K562 (cell line): ENCODE data around the gene CXCL17. TPM values are rescaled to one million over a fixed set of nuclear protein-coding genes. Genes with fewer than 3 reads are reported as not detected.

Experiments
- ATAC-seq: fragments of 200-7000 bp; cut with Tn5 transposase; 3 replicates; pipeline ENCODE4 v1.9.1; 2020; ENCODE audit warnings: moderate library complexity
- BruUV-seq: library from RNA; stranded (reverse); fragments of 400-500 nt; replicated peaks from 2 replicates; lab custom pipeline; 2021; lab: Mats Ljungman, UMichigan
- CTCF ChIA-PET: fragments of 300-600 bp; formaldehyde crosslinking; extraction: SDS; loops from one replicate; lab custom pipeline; 2021; ENCODE audit warnings: low intra/inter-chr PET ratio; lab: Yijun Ruan, JAX
- POLR2A ChIA-PET: fragments of 300-600, 350-650 bp; sonication (Branson Sonifier 250); formaldehyde crosslinking; extraction: SDS; loops from one replicate; lab custom pipeline; 2021; ENCODE audit warnings: antibody characterized with exemption, inconsistent platforms; lab: Yijun Ruan, JAX
- DNase-seq, 4 experiments: peaks; one replicate each; pipeline versions ENCODE4 v3.0.0 to v3.0.0-alpha.2; 2011 to 2018; ENCODE audit warnings: low spot score in 3 of 4, mixed read lengths in 3 of 4; ENCODE audit errors: extremely low read depth in 1 of 4
- FAIRE-seq: peaks from 2 replicates; lab custom pipeline; 2011; peaks lifted over from hg19 to GRCh38; lab: Jason Lieb, UNC
- H2AFZ ChIP-seq: 2 replicates; pipeline ENCODE4 v1.6.0; 2011; ENCODE audit warnings: low read depth, low read length, control low read depth, inconsistent platforms
- H3K27ac ChIP-seq: fragments of 200-600 bp; 3 replicates; pipeline ENCODE4 v1.8.0; 2011; ENCODE audit warnings: low read depth, mild to moderate bottlenecking, control low read depth, inconsistent platforms, low read length, moderate library complexity, mixed read lengths; ENCODE audit errors: extremely low read depth
- H3K27me3 ChIP-seq, 2 experiments: fragments of 300-600 bp in 1 of 2; 2 replicates in 1 of 2; 3 replicates in 1 of 2; pipeline versions ENCODE4 v1.6.0 to v1.8.0; 2011; ENCODE audit warnings: inconsistent platforms in 2 of 2, low read length in 2 of 2, mild to moderate bottlenecking in 1 of 2, mixed read lengths in 1 of 2, moderate library complexity in 1 of 2; ENCODE audit not compliant: control insufficient read depth in 2 of 2, insufficient read depth in 2 of 2
- H3K36me3 ChIP-seq: fragments of 300-600 bp; 3 replicates; pipeline ENCODE4 v1.8.0; 2011; ENCODE audit warnings: mild to moderate bottlenecking, low read length, inconsistent platforms; ENCODE audit not compliant: control insufficient read depth, insufficient read depth
- H3K4me1 ChIP-seq, 2 experiments: fragments of 200-600 bp in 1 of 2; replicated peaks in 1 of 2; 2 replicates in 1 of 2; 3 replicates in 1 of 2; pipeline versions ENCODE4 v1.5.1 to v1.8.0; 2011; ENCODE audit warnings: inconsistent platforms in 2 of 2, low read length in 2 of 2, mild to moderate bottlenecking in 1 of 2, mixed read lengths in 1 of 2, moderate library complexity in 1 of 2; ENCODE audit not compliant: control insufficient read depth in 2 of 2, insufficient read depth in 2 of 2
- H3K4me2 ChIP-seq: 2 replicates; pipeline ENCODE4 v1.6.1; 2011; ENCODE audit warnings: low read length, control low read depth, inconsistent platforms, mixed read lengths; ENCODE audit not compliant: insufficient read depth
- H3K4me3 ChIP-seq: fragments of 200-600 bp; sonication (generic), shearing (Covaris generic); 2 replicates; pipeline ENCODE4 v1.5.1; 2016; ENCODE audit warnings: control low read depth, inconsistent platforms
- H3K79me2 ChIP-seq: fragments of 200-600 bp; 3 replicates; pipeline ENCODE4 v1.8.0; 2011; ENCODE audit warnings: low read length, inconsistent platforms; ENCODE audit not compliant: control insufficient read depth, insufficient read depth
- H3K9ac ChIP-seq, 2 experiments: 2 replicates each; pipeline versions ENCODE4 v1.6.0 to v1.6.1; 2011; ENCODE audit warnings: low read depth in 2 of 2, low read length in 2 of 2, control low read depth in 1 of 2, inconsistent platforms in 1 of 2, mild to moderate bottlenecking in 1 of 2, mixed read lengths in 1 of 2; ENCODE audit not compliant: insufficient read depth in 1 of 2
- H3K9me1 ChIP-seq: one replicate; pipeline ENCODE4 v1.6.0; 2011; ENCODE audit warnings: inconsistent platforms, mild to moderate bottlenecking, low read length, moderate library complexity; ENCODE audit not compliant: control insufficient read depth, insufficient read depth
- H3K9me3 ChIP-seq: replicated peaks from 2 replicates; pipeline ENCODE4 v1.5.1; 2011; ENCODE audit warnings: low read depth, low read length, inconsistent platforms; ENCODE audit not compliant: control insufficient read depth, insufficient read depth
- H4K20me1 ChIP-seq: replicated peaks from 2 replicates; pipeline ENCODE4 v1.6.1; 2011; ENCODE audit warnings: low read length, inconsistent platforms, mixed read lengths; ENCODE audit not compliant: control insufficient read depth, insufficient read depth
- EP400 ChIP-seq: fragments of 450-650 bp; IDR thresholded peaks from 2 replicates; pipeline ENCODE4 v1.6.1; 2017; ENCODE audit warnings: antibody characterized with exemption, mild to moderate bottlenecking, moderate library complexity
- EWSR1 ChIP-seq: fragments of 450-650 bp; IDR thresholded peaks from 2 replicates; pipeline ENCODE4 v1.6.1; 2018; ENCODE audit warnings: borderline replicate concordance, mild to moderate bottlenecking, low read depth, moderate library complexity; ENCODE audit not compliant: partially characterized antibody
- MAFG ChIP-seq: fragments of 450-650 bp; conservative IDR thresholded peaks from 2 replicates; pipeline ENCODE4 v1.6.1; 2016; ENCODE audit warnings: missing genetic modification characterization, missing compliant biosample characterization
- MTF1 ChIP-seq: fragments of 250-450 bp; sonication (Bioruptor Pico); IDR thresholded peaks from 2 replicates; pipeline ENCODE4 v1.9.0; 2021; ENCODE audit warnings: moderate library complexity, mild to moderate bottlenecking, inconsistent platforms, borderline replicate concordance
- PHB ChIP-seq: fragments of 250-450 bp; sonication (Bioruptor Pico); IDR thresholded peaks from 2 replicates; pipeline ENCODE4 v1.5.0; 2021
- ZC3H4 ChIP-seq: sonication (generic); formaldehyde crosslinking; IDR thresholded peaks from 2 replicates; pipeline ENCODE4 v1.9.0; 2021; ENCODE audit warnings: missing genetic modification reagents, borderline replicate concordance
- WGBS: fragments of 100-300 bp; shearing (Covaris generic); methylation state at CpG from one replicate; pipeline ENCODE4 v1.1.6; 2016; ENCODE audit warnings: low coverage, mixed read lengths; ENCODE audit not compliant: insufficient coverage; ENCODE audit errors: missing lambda C conversion rate; 5-methylcytosine and 5-hydroxymethylcytosine counted together
- in situ Hi-C: fragments of 300-500 bp; cut with MboI; formaldehyde crosslinking; loops from 4 replicates; pipeline ENCODE4 v1.15.0; 2018; ENCODE audit warnings: inconsistent platforms, mixed read lengths
- intact Hi-C: fragments of 100-400 bp; cut with micrococcal nuclease; formaldehyde crosslinking; loops from 2 replicates; pipeline ENCODE4 v1.14.2; 2022
- polyA plus RNA-seq, 8 experiments: library from polyadenylated mRNA; depleted of rRNA in 4 of 8; stranded (reverse) in 5 of 8; unstranded in 3 of 8; fragments of >200 nt; fragmentation: Nextera tagmentation in 2 of 8; fragmentation: Illumina TruSeq in 1 of 8; extraction: Ambion mirVana in 2 of 8; extraction: Trizol in 1 of 8; gene quantifications; 2 replicates each; pipeline versions ENCODE4 v1.2.1 to v1.2.3, GENCODE V29; 2011 to 2014; ENCODE audit warnings: inconsistent platforms in 1 of 8, missing spikeins in 1 of 8
- total RNA-seq, 7 experiments: library from RNA; depleted of rRNA in 6 of 7; stranded (reverse); fragments of >200 nt in 6 of 7; fragmentation: Illumina TruSeq in 2 of 7; extraction: Trizol in 2 of 7; gene quantifications; 2 replicates each; pipeline versions ENCODE4 v1.2.1 to v1.2.3, GENCODE V29; 2011 to 2021; ENCODE audit warnings: low replicate concordance in 1 of 7
- TF ChIP-seq, protein P1 (sequence below): sonication (generic); formaldehyde crosslinking; IDR thresholded peaks from 2 replicates; pipeline ENCODE4 v1.8.0; 2023; ENCODE audit warnings: mild to moderate bottlenecking, missing genetic modification reagents
- TF ChIP-seq, protein P2 (sequence below): fragments of 450-650 bp; IDR thresholded peaks from 2 replicates; pipeline ENCODE4 v1.6.1; 2016; ENCODE audit warnings: mild to moderate bottlenecking, moderate library complexity

The CXCL17 gene
- total and polyA plus RNA-seq, 9 of the 15 experiments (the other 6 are each of a cell fraction or from before 2014, with no cell fraction given) = 0.10 to 0.15 TPM; not detected in 7

DNA sequence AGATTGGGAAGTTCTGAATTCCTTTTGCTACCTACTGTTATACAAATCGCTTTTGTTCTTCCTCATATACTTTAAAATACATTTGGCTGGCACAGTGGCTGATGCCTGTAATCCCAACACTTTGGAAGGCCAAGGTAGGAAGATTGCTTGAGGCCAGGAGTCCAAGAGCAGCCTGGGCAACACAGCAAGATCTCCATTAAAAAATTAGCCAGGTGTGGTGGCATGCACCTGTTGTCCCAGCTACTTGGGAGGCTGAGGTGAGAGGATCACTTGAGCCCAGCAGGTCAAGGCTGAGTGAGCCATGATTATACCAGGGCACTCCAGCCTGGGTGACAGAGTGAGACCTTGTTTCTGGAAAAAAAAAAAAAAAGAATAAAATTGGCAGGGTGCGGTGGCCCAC lies 34.4 kb upstream of the CXCL17 start:
- H3K36me3 ChIP-seq = no peaks in the 10 kb centered on the region
- FAIRE-seq (no peak), ATAC-seq (no peak), DNase-seq (no peak)
- ChIA-PET POLR2A (no interaction called here), CTCF (no interaction called here)
- 11% methylated on average over 2 of the region's 2 CpGs for whole genome bisulfite sequencing
- intact Hi-C loops (no loop called here), in situ Hi-C loops (no loop called here)
- H3K9me1 ChIP-seq = no peaks in the 10 kb centered on the region
- BruUV-seq = no TSS peak
- H3K27ac ChIP-seq = no peak overlapping the region
- H3K4me1 ChIP-seq = no peaks in the 10 kb centered on the region
- no peak overlapping the region for H3K4me2 ChIP-seq
- H4K20me1 ChIP-seq = no peaks in the 10 kb centered on the region
- no peak overlapping the region for H2AFZ ChIP-seq
- H3K27me3 ChIP-seq = peaks cover 3 to 5% of the 10 kb centered on the region in 2 experiments; a peak in 2 of 5 replicates
- H3K9me3 ChIP-seq = no peaks in the 10 kb centered on the region
- no peaks in the 10 kb centered on the region for H3K79me2 ChIP-seq
- no peak overlapping the region for H3K9ac ChIP-seq
- H3K4me3 ChIP-seq = no peak overlapping the region
- TF ChIP-seq EP400 (no peak), EWSR1 (no peak), PHB (CRISPR knock-in tag) (no peak), MAFG (no peak), MTF1 (CRISPR knock-in tag) (no peak), ZC3H4 (CRISPR knock-in tag) (no peak)
- TF ChIP-seq, protein P1, sequence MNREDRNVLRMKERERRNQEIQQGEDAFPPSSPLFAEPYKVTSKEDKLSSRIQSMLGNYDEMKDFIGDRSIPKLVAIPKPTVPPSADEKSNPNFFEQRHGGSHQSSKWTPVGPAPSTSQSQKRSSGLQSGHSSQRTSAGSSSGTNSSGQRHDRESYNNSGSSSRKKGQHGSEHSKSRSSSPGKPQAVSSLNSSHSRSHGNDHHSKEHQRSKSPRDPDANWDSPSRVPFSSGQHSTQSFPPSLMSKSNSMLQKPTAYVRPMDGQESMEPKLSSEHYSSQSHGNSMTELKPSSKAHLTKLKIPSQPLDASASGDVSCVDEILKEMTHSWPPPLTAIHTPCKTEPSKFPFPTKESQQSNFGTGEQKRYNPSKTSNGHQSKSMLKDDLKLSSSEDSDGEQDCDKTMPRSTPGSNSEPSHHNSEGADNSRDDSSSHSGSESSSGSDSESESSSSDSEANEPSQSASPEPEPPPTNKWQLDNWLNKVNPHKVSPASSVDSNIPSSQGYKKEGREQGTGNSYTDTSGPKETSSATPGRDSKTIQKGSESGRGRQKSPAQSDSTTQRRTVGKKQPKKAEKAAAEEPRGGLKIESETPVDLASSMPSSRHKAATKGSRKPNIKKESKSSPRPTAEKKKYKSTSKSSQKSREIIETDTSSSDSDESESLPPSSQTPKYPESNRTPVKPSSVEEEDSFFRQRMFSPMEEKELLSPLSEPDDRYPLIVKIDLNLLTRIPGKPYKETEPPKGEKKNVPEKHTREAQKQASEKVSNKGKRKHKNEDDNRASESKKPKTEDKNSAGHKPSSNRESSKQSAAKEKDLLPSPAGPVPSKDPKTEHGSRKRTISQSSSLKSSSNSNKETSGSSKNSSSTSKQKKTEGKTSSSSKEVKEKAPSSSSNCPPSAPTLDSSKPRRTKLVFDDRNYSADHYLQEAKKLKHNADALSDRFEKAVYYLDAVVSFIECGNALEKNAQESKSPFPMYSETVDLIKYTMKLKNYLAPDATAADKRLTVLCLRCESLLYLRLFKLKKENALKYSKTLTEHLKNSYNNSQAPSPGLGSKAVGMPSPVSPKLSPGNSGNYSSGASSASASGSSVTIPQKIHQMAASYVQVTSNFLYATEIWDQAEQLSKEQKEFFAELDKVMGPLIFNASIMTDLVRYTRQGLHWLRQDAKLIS (CRISPR knock-in tag) = no peak
- TF ChIP-seq, protein P2, sequence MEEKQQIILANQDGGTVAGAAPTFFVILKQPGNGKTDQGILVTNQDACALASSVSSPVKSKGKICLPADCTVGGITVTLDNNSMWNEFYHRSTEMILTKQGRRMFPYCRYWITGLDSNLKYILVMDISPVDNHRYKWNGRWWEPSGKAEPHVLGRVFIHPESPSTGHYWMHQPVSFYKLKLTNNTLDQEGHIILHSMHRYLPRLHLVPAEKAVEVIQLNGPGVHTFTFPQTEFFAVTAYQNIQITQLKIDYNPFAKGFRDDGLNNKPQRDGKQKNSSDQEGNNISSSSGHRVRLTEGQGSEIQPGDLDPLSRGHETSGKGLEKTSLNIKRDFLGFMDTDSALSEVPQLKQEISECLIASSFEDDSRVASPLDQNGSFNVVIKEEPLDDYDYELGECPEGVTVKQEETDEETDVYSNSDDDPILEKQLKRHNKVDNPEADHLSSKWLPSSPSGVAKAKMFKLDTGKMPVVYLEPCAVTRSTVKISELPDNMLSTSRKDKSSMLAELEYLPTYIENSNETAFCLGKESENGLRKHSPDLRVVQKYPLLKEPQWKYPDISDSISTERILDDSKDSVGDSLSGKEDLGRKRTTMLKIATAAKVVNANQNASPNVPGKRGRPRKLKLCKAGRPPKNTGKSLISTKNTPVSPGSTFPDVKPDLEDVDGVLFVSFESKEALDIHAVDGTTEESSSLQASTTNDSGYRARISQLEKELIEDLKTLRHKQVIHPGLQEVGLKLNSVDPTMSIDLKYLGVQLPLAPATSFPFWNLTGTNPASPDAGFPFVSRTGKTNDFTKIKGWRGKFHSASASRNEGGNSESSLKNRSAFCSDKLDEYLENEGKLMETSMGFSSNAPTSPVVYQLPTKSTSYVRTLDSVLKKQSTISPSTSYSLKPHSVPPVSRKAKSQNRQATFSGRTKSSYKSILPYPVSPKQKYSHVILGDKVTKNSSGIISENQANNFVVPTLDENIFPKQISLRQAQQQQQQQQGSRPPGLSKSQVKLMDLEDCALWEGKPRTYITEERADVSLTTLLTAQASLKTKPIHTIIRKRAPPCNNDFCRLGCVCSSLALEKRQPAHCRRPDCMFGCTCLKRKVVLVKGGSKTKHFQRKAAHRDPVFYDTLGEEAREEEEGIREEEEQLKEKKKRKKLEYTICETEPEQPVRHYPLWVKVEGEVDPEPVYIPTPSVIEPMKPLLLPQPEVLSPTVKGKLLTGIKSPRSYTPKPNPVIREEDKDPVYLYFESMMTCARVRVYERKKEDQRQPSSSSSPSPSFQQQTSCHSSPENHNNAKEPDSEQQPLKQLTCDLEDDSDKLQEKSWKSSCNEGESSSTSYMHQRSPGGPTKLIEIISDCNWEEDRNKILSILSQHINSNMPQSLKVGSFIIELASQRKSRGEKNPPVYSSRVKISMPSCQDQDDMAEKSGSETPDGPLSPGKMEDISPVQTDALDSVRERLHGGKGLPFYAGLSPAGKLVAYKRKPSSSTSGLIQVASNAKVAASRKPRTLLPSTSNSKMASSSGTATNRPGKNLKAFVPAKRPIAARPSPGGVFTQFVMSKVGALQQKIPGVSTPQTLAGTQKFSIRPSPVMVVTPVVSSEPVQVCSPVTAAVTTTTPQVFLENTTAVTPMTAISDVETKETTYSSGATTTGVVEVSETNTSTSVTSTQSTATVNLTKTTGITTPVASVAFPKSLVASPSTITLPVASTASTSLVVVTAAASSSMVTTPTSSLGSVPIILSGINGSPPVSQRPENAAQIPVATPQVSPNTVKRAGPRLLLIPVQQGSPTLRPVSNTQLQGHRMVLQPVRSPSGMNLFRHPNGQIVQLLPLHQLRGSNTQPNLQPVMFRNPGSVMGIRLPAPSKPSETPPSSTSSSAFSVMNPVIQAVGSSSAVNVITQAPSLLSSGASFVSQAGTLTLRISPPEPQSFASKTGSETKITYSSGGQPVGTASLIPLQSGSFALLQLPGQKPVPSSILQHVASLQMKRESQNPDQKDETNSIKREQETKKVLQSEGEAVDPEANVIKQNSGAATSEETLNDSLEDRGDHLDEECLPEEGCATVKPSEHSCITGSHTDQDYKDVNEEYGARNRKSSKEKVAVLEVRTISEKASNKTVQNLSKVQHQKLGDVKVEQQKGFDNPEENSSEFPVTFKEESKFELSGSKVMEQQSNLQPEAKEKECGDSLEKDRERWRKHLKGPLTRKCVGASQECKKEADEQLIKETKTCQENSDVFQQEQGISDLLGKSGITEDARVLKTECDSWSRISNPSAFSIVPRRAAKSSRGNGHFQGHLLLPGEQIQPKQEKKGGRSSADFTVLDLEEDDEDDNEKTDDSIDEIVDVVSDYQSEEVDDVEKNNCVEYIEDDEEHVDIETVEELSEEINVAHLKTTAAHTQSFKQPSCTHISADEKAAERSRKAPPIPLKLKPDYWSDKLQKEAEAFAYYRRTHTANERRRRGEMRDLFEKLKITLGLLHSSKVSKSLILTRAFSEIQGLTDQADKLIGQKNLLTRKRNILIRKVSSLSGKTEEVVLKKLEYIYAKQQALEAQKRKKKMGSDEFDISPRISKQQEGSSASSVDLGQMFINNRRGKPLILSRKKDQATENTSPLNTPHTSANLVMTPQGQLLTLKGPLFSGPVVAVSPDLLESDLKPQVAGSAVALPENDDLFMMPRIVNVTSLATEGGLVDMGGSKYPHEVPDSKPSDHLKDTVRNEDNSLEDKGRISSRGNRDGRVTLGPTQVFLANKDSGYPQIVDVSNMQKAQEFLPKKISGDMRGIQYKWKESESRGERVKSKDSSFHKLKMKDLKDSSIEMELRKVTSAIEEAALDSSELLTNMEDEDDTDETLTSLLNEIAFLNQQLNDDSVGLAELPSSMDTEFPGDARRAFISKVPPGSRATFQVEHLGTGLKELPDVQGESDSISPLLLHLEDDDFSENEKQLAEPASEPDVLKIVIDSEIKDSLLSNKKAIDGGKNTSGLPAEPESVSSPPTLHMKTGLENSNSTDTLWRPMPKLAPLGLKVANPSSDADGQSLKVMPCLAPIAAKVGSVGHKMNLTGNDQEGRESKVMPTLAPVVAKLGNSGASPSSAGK = no peak
